ENCODE results near the gene REEP6. TPM values are rescaled to one million over a fixed set of nuclear protein-coding genes. Genes with fewer than 3 reads are reported as not detected.

Gene REEP6
- total and polyA plus RNA-seq, 2 of the 8 experiments (the other 6 are each of a cell fraction or from before 2014, with no cell fraction given): 12.6 to 20.7 TPM

GRCh38 chr19:1507763-1508506, 17.0 kb downstream of the REEP6 start:
- Histone ChIP-seq H4K8ac (ENCODE audit: extremely low read depth, insufficient read depth, low read length) (peak overlapping the region; percentile 91; the same call in 1 of the 2 replicates), H3K23me2 (ENCODE audit: low read depth, low read length) (peaks cover 10% of the 10 kb centered on the region; the same call in 1 of the 2 replicates), H4K20me1 (replicated peaks in 1 of 2; ENCODE audit: control insufficient read depth in 1 of 2, insufficient read depth in 2 of 2, low read length in 2 of 2) (peaks cover 0 to 4% of the 10 kb centered on the region in 2 experiments), H3K4ac (replicated peaks; ENCODE audit: insufficient read length, low read depth, low read length) (peak overlapping the region; percentile 57), H2BK20ac (ENCODE audit: low read length) (no peak overlapping the region), H3K4me1 (replicated peaks in 1 of 4; ENCODE audit: control insufficient read depth in 3 of 4, insufficient read depth in 4 of 4, low read length in 3 of 4) (peaks cover 0 to 11% (median 7%) of the 10 kb centered on the region in 4 experiments; a peak in 5 of 7 replicates), H2BK12ac (ENCODE audit: low read depth, low read length) (0 out of 2 replicates have a peak overlapping the region, but pooled peaks have one; percentile 55), H3K79me1 (ENCODE audit: low read depth, low read length) (no peaks in the 10 kb centered on the region), H3K79me2 (ENCODE audit: control insufficient read depth in 1 of 2, insufficient read depth in 2 of 2, low read length in 2 of 2) (no peaks in the 10 kb centered on the region), H2AK5ac (ENCODE audit: low read depth, low read length) (no peak overlapping the region; the same call in 1 of the 2 replicates), H3K9me3 (ENCODE audit: insufficient read depth in 2 of 2, low read depth in 1 of 2, low read length in 1 of 2) (no peaks in the 10 kb centered on the region), H2BK120ac (replicated peaks; ENCODE audit: low read depth, low read length) (no peak overlapping the region), H4K5ac (ENCODE audit: insufficient read length, low read depth, low read length) (peak overlapping the region; percentile 90), H4K91ac (replicated peaks; ENCODE audit: insufficient read length, low read length) (peak overlapping the region; percentile 94), H3K4me3 (ENCODE audit: extremely low read depth in 1 of 4, insufficient read depth in 2 of 4, low read depth in 3 of 4, low read length in 4 of 4) (peak overlapping the region; percentile 56 to 69 (median 64)), H3K36me3 (ENCODE audit: control insufficient read depth in 2 of 4, insufficient read depth in 4 of 4, low read length in 3 of 4) (no peaks in the 10 kb centered on the region), H3K9ac (replicated peaks in 1 of 4; ENCODE audit: extremely low read depth in 1 of 4, low read depth in 3 of 4, low read length in 3 of 4) (peak overlapping the region in 3 of 4 experiments; percentile 2 to 35 (median 25); a peak in 3 of 7 replicates), H3K4me2 (ENCODE audit: insufficient read depth in 1 of 2, low read depth in 2 of 2, low read length in 2 of 2) (peak overlapping the region; percentile 54 to 77), H3K14ac (ENCODE audit: insufficient read length) (no peak overlapping the region), H3K18ac (ENCODE audit: extremely low read depth, low read length) (peak overlapping the region; percentile 100), H2AFZ (ENCODE audit: low read length) (peak overlapping the region; percentile 61; the same call in 1 of the 2 replicates), H3K27ac (ENCODE audit: low read depth, low read length) (peak overlapping the region; percentile 72; the same call in 1 of the 2 replicates), H3K27me3 (replicated peaks in 1 of 4; ENCODE audit: control insufficient read depth in 3 of 4, extremely low read depth in 1 of 4, insufficient read depth in 3 of 4, low read length in 3 of 4) (peaks cover 0 to 21% (median 17%) of the 10 kb centered on the region in 4 experiments; a peak in 6 of 7 replicates), H3K23ac (ENCODE audit: insufficient read length) (no peak overlapping the region), H2BK5ac (ENCODE audit: low read depth, low read length) (peak overlapping the region; percentile 99), H3K56ac (replicated peaks; ENCODE audit: insufficient read length, low read depth, low read length) (peak overlapping the region; percentile 79), H2BK15ac (ENCODE audit: low read length) (peak overlapping the region; percentile 95; the same call in 1 of the 2 replicates)
- DNase-seq (ENCODE audit: low read depth in 1 of 2, low spot score in 2 of 2) (peak; percentile 91 to 94), FAIRE-seq (peak; percentile 95)
- ChIA-PET CTCF (ENCODE audit: partially characterized antibody) (no interaction called here), POLR2A (ENCODE audit: partially characterized antibody) (interaction anchor here (0.9 to 1.5 kb wide), 2 partner anchors 54 to 70 kb away, joined by 3 read pairs; no protein-coding TSS in a partner anchor)
- 2% methylated on average over 37 of the region's 46 CpGs; no CpG with 5 or more reads in 1 of the 2 experiments for WGBS, 2 experiments (ENCODE audit: extremely low coverage in 1 of 2, insufficient coverage in 1 of 2, insufficient read length in 1 of 2, insufficient replicate concordance in 2 of 2, low coverage in 1 of 2, low lambda C conversion rate in 2 of 2, missing lambda C conversion rate in 1 of 2)
- TF ChIP-seq TEAD4 (IDR thresholded peaks at IDR 0.05; ENCODE audit: low read depth, low read length): no peak
- peak; percentile 61 for TF ChIP-seq KDM4A (IDR thresholded peaks at IDR 0.05; ENCODE audit: low read depth, low read length, severe bottlenecking)
- TF ChIP-seq TCF12 (IDR thresholded peaks at IDR 0.05; ENCODE audit: low read depth, low read length): no peak
- no peak for TF ChIP-seq ATF2 (IDR thresholded peaks at IDR 0.05; ENCODE audit: low read length)
- peak; percentile 75; the same call in 1 of the 2 replicates for TF ChIP-seq SP4 (IDR thresholded peaks at IDR 0.05; ENCODE audit: low read length)
- no peak for TF ChIP-seq TBP (IDR thresholded peaks at IDR 0.05; ENCODE audit: low read depth, low read length)
- 0 out of 2 replicates have a peak, but pooled peaks have one; percentile 34 for TF ChIP-seq CEBPB (IDR thresholded peaks at IDR 0.05; ENCODE audit: low read depth, low read length)
- TF ChIP-seq HDAC2 (IDR thresholded peaks at IDR 0.05; ENCODE audit: borderline replicate concordance in 1 of 2, low read depth in 2 of 2, low read length in 2 of 2): no peak
- no peak for TF ChIP-seq TAF1 (IDR thresholded peaks at IDR 0.05; ENCODE audit: low read depth, low read length)

All from H1 (cell line).